Measurements from ENCODE around the gene PTGFR. TPM values are rescaled to one million over a fixed set of nuclear protein-coding genes. Genes with fewer than 3 reads are reported as not detected.

The PTGFR gene
- total RNA-seq, 2 donors from 2014 or later: 0.34 to 0.46 TPM

- TF ChIP-seq POLR2AphosphoS5 (IDR thresholded peaks at IDR 0.05): no peak
- no peak for TF ChIP-seq CTCF (IDR thresholded peaks at IDR 0.05)
- no peak for TF ChIP-seq POLR2A (IDR thresholded peaks at IDR 0.05)
- H3K4me1 ChIP-seq (replicated peaks): no peaks in the 10 kb centered on the region
- no peaks in the 10 kb centered on the region for H3K9me3 ChIP-seq
- intact Hi-C loops (cut with DNase I): no loop called here
- DNase-seq (ENCODE audit: low spot score): no peak
- H3K4me3 ChIP-seq: no peak overlapping the region
- no peaks in the 10 kb centered on the region for H3K36me3 ChIP-seq
- H3K27me3 ChIP-seq (replicated peaks; ENCODE audit: insufficient read depth): no peaks in the 10 kb centered on the region
- 84% methylated on average over 2 of the region's 2 CpGs for WGBS
- no peak overlapping the region for H3K27ac ChIP-seq
These were observed 71.1 kb downstream of the PTGFR start for GRCh38 chr1:78561856-78562255.

GRCh38 chr1:78565393-78565792 is 74.6 kb downstream of the PTGFR start:
- H3K4me3 ChIP-seq: no peak overlapping the region
- no peaks in the 10 kb centered on the region for H3K27me3 ChIP-seq (replicated peaks; ENCODE audit: insufficient read depth)
- WGBS: 97% methylated on average over 2 of the region's 2 CpGs
- no peak for DNase-seq (ENCODE audit: low spot score)
- no peaks in the 10 kb centered on the region for H3K4me1 ChIP-seq (replicated peaks)
- no peaks in the 10 kb centered on the region for H3K36me3 ChIP-seq
- no peak overlapping the region for H3K27ac ChIP-seq
- intact Hi-C loops (cut with DNase I): no loop called here
- TF ChIP-seq POLR2AphosphoS5 (IDR thresholded peaks at IDR 0.05): no peak
- no peak for TF ChIP-seq CTCF (IDR thresholded peaks at IDR 0.05)
- TF ChIP-seq POLR2A (IDR thresholded peaks at IDR 0.05): no peak
- H3K9me3 ChIP-seq: no peaks in the 10 kb centered on the region

- no peak overlapping the region for H3K27ac ChIP-seq
- H3K27me3 ChIP-seq (replicated peaks; ENCODE audit: insufficient read depth): no peaks in the 10 kb centered on the region
- WGBS: 29% methylated on average over 2 of the region's 2 CpGs
- H3K9me3 ChIP-seq: no peaks in the 10 kb centered on the region
- no peak for TF ChIP-seq POLR2AphosphoS5 (IDR thresholded peaks at IDR 0.05)
- no peak for TF ChIP-seq POLR2A (IDR thresholded peaks at IDR 0.05)
- TF ChIP-seq CTCF (IDR thresholded peaks at IDR 0.05): no peak
- no peak for DNase-seq (ENCODE audit: low spot score)
- no peaks in the 10 kb centered on the region for H3K4me1 ChIP-seq (replicated peaks)
- H3K36me3 ChIP-seq: no peaks in the 10 kb centered on the region
- intact Hi-C loops (cut with DNase I): no loop called here
- H3K4me3 ChIP-seq: no peak overlapping the region
These were observed 79.8 kb downstream of the PTGFR start for GRCh38 chr1:78570539-78570938.

- DNase-seq (ENCODE audit: low spot score): no peak
- TF ChIP-seq POLR2A (IDR thresholded peaks at IDR 0.05): no peak
- TF ChIP-seq CTCF (IDR thresholded peaks at IDR 0.05): no peak
- no peak for TF ChIP-seq POLR2AphosphoS5 (IDR thresholded peaks at IDR 0.05)
- intact Hi-C loops (cut with DNase I): no loop called here
These were observed 86.7 kb downstream of the PTGFR start for GRCh38 chr1:78577257-78578100.

GRCh38 chr1:78586572-78586971 is 95.8 kb downstream of the PTGFR start:
- Histone ChIP-seq H3K27me3 (replicated peaks; ENCODE audit: insufficient read depth) (no peaks in the 10 kb centered on the region), H3K4me3 (no peak overlapping the region), H3K9me3 (no peaks in the 10 kb centered on the region), H3K36me3 (no peaks in the 10 kb centered on the region), H3K4me1 (replicated peaks) (no peaks in the 10 kb centered on the region), H3K27ac (no peak overlapping the region)
- no peak for TF ChIP-seq POLR2A (IDR thresholded peaks at IDR 0.05)
- no peak for DNase-seq (ENCODE audit: low spot score)
- intact Hi-C loops (cut with DNase I): no loop called here
- 87% methylated on average over 1 of the region's 1 CpG for WGBS

More at GRCh38 chr1:78577257-78578100, 86.7 kb downstream of the PTGFR start:
- H3K27ac ChIP-seq: no peak overlapping the region
- no peaks in the 10 kb centered on the region for H3K27me3 ChIP-seq (replicated peaks; ENCODE audit: insufficient read depth)
- H3K4me3 ChIP-seq: no peak overlapping the region
- no peaks in the 10 kb centered on the region for H3K9me3 ChIP-seq
- H3K4me1 ChIP-seq (replicated peaks): no peaks in the 10 kb centered on the region
- 43% methylated on average over 9 of the region's 9 CpGs for WGBS
- no peaks in the 10 kb centered on the region for H3K36me3 ChIP-seq

Measured in prostate gland (tissue), 2 donors.